HS-27A (cell line): Measurements from ENCODE around the gene SOX6.

ENCODE experiments used
- DNase-seq: peaks from one replicate; pipeline ENCODE4 v3.0.0-alpha.2; 2012; ENCODE audit warnings: low read depth, missing footprints

SOX6 gene

GRCh38 chr11:16276251-16276650 is 80.1 kb downstream of the SOX6 start:
- no peak for DNase-seq

DNA sequence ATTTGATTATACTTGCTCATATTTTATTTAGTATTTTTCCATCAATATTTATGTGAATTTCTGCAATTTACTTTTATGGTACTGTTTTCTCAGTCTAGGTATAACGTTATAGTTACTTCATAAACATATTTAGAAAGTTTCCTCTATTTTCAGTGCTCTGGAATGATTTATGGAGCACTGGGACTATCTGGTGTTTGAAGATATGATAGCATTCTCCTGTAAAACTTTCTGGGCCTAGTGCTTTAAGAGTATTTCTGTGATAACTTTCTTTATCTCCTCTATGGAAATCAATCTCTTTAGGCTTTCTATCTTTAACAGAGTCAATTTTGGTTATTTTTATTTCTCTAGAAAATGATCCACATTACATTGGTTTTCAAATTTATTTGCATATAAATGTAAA is 85.1 kb downstream of the SOX6 start:
- DNase-seq, result no peak

DNA sequence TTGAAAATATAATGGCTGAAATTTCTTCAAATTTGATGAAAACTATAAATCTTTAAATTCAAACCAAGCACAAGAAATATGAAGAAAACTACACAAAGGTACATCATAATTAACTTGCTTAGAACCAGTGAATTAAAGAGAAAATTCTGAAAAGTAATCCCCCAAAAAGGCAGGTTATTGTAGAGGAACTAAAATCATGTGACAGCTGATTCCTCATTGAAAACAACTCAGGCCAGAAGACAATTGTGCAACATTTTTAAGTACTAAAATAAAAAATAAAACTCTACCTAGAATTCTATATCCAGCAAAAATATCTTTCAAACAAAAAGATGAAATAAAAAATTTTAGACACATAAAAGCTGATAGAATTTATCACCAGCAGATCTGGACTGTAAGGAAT is 90.3 kb downstream of the SOX6 start:
- DNase-seq, result no peak

- no peak for DNase-seq
Measured at GRCh38 chr11:16265022-16265421, 91.3 kb downstream of the SOX6 start.

DNA sequence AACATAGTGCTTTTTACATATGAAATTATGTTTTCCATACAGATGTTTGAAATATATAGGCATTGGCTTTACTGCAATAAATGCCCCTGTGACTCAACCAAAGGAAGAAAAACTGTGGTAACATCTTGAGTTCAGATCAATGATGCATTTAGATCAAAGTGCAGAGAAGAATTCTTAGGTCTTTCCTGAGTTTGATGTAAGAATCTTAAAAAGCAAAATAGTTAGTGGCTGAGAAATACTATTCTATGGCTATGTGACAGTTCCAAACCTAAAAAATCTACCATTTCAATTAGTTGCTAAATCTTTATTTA is 93.7 kb downstream of the SOX6 start:
- no peak for DNase-seq

DNA sequence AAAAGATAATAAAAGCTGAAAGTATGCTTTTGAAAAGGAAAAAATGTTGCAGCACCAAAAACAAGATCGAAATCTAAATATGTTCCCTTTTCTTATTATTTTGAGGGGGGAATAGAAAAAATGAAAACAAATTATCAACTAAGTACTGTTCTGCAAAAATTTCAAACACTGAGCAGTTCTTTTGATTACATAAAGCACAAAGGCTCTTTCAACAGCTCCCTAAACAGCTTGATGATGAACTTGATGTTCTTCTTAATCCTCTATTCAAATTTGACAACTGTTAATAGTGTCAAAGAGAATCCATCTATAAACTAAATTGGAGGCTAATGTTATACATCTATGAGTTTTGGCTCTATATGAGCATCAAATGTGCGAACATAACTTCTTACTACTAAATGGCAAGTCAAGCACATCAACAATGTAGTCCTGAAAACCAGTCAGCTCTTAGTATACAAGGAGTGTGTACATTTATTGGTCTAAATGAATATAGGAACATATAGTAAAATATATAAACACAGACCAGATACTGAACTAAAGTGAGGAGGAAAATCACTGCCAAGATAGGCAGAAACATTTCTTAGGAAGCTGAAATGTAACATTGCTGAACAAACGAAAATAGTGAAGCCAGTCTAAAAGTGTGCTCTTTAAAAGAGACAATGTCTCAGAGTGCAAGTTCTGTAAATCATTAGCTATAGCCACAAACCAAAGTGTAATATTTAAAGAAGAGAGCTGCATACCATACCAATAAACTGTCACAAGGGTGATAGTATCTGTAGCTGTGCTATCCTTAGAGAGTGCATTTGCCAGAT is 94.3 kb downstream of the SOX6 start:
- no peak for DNase-seq

GRCh38 chr11:16252373-16252772 is 104.0 kb downstream of the SOX6 start:
- peak; percentile 12 for DNase-seq

DNA sequence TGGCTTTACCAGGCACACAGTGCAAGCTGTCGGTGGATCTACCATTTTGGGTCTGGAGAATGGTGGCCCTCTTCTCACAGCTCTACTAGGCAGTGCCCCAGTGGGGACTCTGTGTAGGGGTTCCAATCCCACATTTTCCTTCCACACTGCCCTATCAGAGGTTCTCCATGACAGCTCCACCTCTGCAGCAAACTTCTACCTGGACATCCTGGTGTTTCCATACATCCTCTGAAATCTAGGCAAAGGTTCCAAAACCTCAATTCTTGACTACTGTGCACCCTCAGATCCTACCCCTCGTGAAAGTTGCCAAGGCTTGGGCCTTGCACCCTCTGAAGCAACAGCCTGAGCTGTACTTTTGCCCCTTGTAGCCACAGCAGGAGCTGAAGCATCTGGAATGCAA is 108.1 kb downstream of the SOX6 start:
- DNase-seq, result no peak

DNA sequence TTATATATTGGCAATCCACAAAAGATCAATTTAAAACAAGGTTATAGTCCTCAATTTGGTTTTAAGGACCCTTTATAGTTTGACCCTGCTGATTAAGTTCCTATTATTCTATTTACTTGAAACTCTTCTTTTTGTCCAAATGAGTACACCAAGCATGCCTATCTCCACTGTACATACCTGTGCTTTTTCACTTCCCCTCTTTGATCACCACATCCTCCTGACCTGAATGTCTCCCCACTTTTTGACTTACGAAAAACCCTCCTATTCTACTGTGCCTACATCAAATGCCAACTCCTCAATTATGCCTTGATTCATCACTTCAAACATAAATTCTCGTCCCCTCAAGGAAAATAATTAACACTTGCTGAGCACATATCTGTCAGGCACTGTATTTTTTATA is 113.5 kb downstream of the SOX6 start:
- no peak for DNase-seq

GRCh38 chr11:16240687-16241086 is 115.7 kb downstream of the SOX6 start:
- no peak for DNase-seq

DNA sequence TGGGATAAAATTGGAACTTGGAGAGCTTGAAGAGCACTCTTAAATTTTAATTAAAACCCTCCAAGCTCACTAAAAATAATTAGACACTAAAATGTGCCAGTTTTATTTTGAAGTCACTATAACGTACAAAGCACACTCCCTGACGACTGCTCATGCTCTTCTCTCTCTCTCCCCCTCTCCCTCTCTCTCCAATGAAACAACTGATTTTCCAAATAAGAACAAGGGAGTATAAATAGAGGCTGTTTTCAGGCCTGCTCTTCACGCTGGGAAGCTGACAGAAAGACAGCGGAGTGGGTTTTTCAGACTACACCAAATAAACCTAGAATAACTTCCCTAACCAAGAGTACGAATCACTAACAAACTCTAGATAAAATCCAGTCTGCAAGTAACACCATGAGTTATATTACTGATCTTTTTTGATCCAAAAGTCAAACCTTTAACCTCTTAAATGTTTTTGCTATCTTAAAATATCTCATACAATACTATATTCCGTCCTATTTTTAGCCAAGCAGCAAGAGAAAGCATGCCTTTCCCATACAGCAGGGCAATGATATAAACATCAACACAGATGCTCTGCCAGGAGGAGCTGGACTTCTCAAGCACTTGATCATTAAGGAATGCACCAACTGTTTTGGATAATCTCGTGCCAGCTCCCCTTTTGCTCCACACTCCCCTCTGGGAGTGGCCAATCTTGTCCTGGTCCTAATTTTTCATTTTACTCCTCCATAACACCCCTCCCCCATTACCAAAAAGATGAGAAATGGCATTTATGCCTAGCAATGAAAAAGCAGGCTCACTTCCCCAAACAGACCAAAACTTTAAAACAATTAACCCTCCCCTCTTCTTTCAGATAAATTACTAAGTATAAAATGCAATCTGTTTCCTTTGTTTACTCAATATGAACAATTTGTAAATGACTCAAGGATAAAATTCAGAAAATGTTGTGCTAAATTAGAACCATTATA is 116.9 kb downstream of the SOX6 start:
- DNase-seq, result no peak

DNA sequence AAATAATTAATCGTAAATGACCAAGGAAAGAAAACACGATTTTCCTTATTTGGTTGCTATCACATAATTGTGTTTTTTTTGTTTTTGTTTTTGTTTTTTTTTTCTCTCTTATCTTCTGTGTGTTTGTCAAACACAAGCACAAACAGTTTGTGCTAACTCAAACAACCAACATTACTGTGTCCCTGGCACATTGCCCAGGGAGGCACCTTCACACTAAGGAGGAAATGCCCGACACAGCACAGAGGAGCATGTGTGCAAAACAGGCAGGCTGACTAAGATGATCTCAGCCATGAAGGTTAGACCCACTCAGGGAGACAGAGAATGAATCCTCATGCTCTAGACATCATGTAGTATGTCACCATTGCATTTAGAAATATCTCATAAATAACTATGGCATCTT is 130.1 kb downstream of the SOX6 start:
- DNase-seq, result no peak

GRCh38 chr11:16225623-16226022 is 130.7 kb downstream of the SOX6 start:
- no peak for DNase-seq

- no peak for DNase-seq
Measured at GRCh38 chr11:16223558-16223957, 132.8 kb downstream of the SOX6 start.

DNA sequence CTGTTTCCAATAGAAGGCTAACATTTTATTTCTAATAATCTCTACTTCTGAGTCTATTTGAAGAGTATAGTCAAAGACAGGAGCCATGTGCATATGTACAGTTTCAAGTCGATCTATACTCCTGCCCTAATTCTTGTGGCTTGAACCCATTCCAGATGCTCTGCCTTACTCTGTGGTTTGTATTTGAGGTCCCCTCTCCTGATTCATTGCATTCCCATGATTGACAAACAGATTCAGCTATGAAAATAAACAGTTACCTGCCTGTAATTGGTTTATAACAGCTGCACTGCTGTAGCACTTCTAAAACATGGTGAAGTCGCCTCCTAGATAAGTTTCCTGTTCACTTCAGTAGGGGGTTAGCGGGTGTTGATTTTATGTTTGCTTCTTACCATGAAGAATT is 138.7 kb downstream of the SOX6 start:
- no peak for DNase-seq

DNA sequence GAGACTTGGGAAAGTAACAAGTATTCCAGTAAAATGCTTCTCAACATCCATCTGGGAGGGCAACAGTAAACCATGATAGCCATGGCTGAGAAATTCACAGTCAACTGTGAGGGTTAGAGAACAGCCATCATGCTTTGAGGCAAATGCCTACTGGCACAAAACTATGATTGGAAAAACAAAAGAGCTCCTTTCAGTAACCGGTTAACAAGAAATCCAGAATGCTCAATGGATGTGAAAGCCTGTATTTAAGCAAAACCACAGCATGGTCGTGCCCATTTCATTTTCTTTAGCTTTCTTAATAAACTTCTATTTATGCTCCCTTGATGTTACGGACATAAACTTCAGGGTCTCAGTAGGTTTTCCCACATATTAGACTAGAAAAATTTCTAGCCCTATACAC is 139.5 kb downstream of the SOX6 start:
- DNase-seq, result no peak

DNA sequence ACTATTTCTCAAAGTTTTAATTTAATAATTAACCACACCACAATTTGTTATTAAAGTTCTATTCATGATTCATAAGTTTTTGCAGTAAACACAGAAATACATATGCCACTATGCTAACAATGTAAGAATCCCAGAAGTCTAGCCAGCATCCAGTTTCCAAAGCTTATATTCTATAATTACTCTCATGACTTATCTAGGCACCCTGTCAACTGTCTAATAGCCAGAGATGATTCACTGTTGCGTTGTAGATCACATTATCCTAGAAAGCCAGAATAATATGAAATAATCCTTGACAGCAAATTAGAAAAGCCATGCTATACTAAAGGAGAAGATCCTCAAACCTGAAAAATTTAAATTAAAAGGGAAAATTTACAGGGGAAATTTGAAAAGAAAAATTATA is 141.0 kb downstream of the SOX6 start:
- no peak for DNase-seq

- no peak for DNase-seq
Measured at GRCh38 chr11:16211407-16211806, 144.9 kb downstream of the SOX6 start.

GRCh38 chr11:16204261-16204660 is 152.1 kb downstream of the SOX6 start:
- no peak for DNase-seq

DNA sequence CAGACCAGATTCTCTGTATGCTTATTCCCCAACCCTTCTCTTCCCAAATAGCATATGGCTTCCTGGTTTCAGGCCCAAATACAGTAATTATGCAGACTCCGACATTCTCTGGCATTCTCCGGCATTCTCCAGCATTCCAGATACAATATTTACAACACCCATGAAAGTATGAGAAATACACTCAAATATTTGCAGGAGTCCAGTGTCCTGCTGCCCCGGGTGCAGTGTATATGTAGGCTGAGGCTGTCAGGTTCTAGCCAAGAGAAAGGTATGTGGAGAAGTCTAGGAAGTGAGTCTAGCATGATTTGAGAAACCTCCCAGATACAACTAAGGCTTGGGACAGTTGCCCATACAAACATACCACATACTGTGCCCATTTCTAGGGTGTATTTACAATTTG is 160.7 kb downstream of the SOX6 start:
- peak; percentile 72 for DNase-seq

- no peak for DNase-seq
Measured at GRCh38 chr11:16194566-16194965, 161.8 kb downstream of the SOX6 start.

DNA sequence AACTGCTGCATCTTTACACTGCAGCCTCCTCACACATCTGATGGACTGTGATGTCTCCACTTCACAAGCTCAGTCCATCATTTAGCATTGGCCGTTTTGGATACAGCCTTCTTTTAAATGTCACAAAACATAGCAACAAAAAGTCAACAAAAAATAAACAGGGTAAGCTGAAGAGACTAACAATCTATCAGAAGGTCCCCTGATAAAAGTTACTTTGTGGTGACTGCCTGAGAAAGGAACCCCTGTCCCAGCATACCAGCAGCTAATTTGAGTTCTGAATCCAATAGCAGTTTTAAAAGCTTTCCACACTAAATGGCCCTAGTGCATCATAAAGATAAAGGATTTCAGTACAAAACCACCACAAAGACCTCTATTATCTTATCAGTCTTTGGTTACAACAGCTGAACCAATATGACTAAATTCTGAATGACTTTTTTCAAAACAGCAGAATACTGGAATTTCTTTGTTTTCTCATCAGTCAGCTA is 162.4 kb downstream of the SOX6 start:
- no peak for DNase-seq

GRCh38 chr11:16191868-16192240 is 164.5 kb downstream of the SOX6 start:
- DNase-seq, result no peak
